K562 (cell line): Measurements from ENCODE around the gene TAAR9. TPM values are rescaled to one million over a fixed set of nuclear protein-coding genes. Genes with fewer than 3 reads are reported as not detected.

Source experiments
- CBX8 ChIP-seq: fragments of 200-600 bp; sonication (generic); IDR thresholded peaks from 2 replicates; pipeline ENCODE4 v1.6.1; 2012; ENCODE audit warnings: borderline replicate concordance, mixed run types, low read depth, mild to moderate bottlenecking, moderate library complexity, mixed read lengths, low read length, control low read depth, inconsistent platforms; ENCODE audit not compliant: poor library complexity, severe bottlenecking; ENCODE audit errors: extremely low read depth
- HSF4 ChIP-seq: fragments of 250-450 bp; sonication (Bioruptor Pico); IDR thresholded peaks from 2 replicates; pipeline ENCODE4 v2.1.2; 2022; ENCODE audit warnings: mild to moderate bottlenecking, moderate library complexity, borderline replicate concordance
- MYC ChIP-seq, 2 experiments: fragments of 250-450 bp in 1 of 2; sonication (Bioruptor Pico) in 1 of 2; IDR thresholded peaks; 2 replicates each; pipeline versions ENCODE4 v1.5.1 to v1.6.1; 2012 to 2021; ENCODE audit warnings: low read depth in 2 of 2, borderline replicate concordance in 1 of 2, improper control_type of control experiment in 1 of 2, low read length in 1 of 2, mild to moderate bottlenecking in 1 of 2, moderate library complexity in 1 of 2
- STAT5B ChIP-seq: fragments of 250-450 bp; sonication (Bioruptor Pico); IDR thresholded peaks from 2 replicates; pipeline ENCODE4 v1.8.0; 2021; ENCODE audit warnings: mild to moderate bottlenecking, inconsistent platforms
- ZNF146 ChIP-seq: IDR thresholded peaks from one replicate; pipeline ENCODE4 v1.6.1; 2018; ENCODE audit warnings: missing compliant biosample characterization; ENCODE audit not compliant: unreplicated experiment
- ZNF592 ChIP-seq: fragments of 450-650 bp; IDR thresholded peaks from 2 replicates; pipeline ENCODE4 v1.6.1; 2017; ENCODE audit warnings: antibody characterized with exemption, mild to moderate bottlenecking
- polyA plus RNA-seq, 8 experiments: library from polyadenylated mRNA; depleted of rRNA in 4 of 8; stranded (reverse) in 5 of 8; unstranded in 3 of 8; fragments of >200 nt; fragmentation: Nextera tagmentation in 2 of 8; fragmentation: Illumina TruSeq in 1 of 8; extraction: Ambion mirVana in 2 of 8; extraction: Trizol in 1 of 8; gene quantifications; 2 replicates each; pipeline versions ENCODE4 v1.2.1 to v1.2.3, GENCODE V29; 2011 to 2014; ENCODE audit warnings: inconsistent platforms in 1 of 8, missing spikeins in 1 of 8
- total RNA-seq, 7 experiments: library from RNA; depleted of rRNA in 6 of 7; stranded (reverse); fragments of >200 nt in 6 of 7; fragmentation: Illumina TruSeq in 2 of 7; extraction: Trizol in 2 of 7; gene quantifications; 2 replicates each; pipeline versions ENCODE4 v1.2.1 to v1.2.3, GENCODE V29; 2011 to 2021; ENCODE audit warnings: low replicate concordance in 1 of 7
- TF ChIP-seq, protein P1 (sequence below), 2 experiments: fragments of 450-650 bp in 1 of 2; sonication (generic) in 1 of 2; formaldehyde crosslinking in 1 of 2; IDR thresholded peaks; 2 replicates each; pipeline versions ENCODE4 v1.7.1 to v1.9.0; 2016 to 2022; ENCODE audit warnings: inconsistent platforms in 1 of 2, mild to moderate bottlenecking in 1 of 2, missing genetic modification reagents in 1 of 2
- TF ChIP-seq, protein P2 (sequence below): fragments of 450-650 bp; IDR thresholded peaks from 2 replicates; pipeline ENCODE4 v1.6.1; 2016; ENCODE audit warnings: missing biosample characterization, missing genetic modification characterization

The TAAR9 gene
- total and polyA plus RNA-seq, 9 of the 15 experiments (the other 6 are each of a cell fraction or from before 2014, with no cell fraction given): not detected

GRCh38 chr6:132512638-132513632, 25.1 kb upstream of the TAAR9 start, which contains the start of gene STX7 (continued):
- no peak for TF ChIP-seq MYC (IDR thresholded peaks at IDR 0.05; ENCODE audit: low read depth, low read length)
- no peak for TF ChIP-seq MYC (CRISPR knock-in tag; IDR thresholded peaks at IDR 0.05; ENCODE audit: borderline replicate concordance, low read depth)
- TF ChIP-seq ZNF592: no peak
- TF ChIP-seq HSF4 (CRISPR knock-in tag): no peak
- TF ChIP-seq STAT5B (CRISPR knock-in tag): no peak
- no peak for TF ChIP-seq CBX8
- TF ChIP-seq, protein P1, sequence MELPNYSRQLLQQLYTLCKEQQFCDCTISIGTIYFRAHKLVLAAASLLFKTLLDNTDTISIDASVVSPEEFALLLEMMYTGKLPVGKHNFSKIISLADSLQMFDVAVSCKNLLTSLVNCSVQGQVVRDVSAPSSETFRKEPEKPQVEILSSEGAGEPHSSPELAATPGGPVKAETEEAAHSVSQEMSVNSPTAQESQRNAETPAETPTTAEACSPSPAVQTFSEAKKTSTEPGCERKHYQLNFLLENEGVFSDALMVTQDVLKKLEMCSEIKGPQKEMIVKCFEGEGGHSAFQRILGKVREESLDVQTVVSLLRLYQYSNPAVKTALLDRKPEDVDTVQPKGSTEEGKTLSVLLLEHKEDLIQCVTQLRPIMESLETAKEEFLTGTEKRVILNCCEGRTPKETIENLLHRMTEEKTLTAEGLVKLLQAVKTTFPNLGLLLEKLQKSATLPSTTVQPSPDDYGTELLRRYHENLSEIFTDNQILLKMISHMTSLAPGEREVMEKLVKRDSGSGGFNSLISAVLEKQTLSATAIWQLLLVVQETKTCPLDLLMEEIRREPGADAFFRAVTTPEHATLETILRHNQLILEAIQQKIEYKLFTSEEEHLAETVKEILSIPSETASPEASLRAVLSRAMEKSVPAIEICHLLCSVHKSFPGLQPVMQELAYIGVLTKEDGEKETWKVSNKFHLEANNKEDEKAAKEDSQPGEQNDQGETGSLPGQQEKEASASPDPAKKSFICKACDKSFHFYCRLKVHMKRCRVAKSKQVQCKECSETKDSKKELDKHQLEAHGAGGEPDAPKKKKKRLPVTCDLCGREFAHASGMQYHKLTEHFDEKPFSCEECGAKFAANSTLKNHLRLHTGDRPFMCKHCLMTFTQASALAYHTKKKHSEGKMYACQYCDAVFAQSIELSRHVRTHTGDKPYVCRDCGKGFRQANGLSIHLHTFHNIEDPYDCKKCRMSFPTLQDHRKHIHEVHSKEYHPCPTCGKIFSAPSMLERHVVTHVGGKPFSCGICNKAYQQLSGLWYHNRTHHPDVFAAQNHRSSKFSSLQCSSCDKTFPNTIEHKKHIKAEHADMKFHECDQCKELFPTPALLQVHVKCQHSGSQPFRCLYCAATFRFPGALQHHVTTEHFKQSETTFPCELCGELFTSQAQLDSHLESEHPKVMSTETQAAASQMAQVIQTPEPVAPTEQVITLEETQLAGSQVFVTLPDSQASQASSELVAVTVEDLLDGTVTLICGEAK (IDR thresholded peaks at IDR 0.05): no peak
- TF ChIP-seq, protein P1 (CRISPR knock-in tag; IDR thresholded peaks at IDR 0.05): no peak
- TF ChIP-seq ZNF146 (CRISPR knock-in tag): no peak
- TF ChIP-seq, protein P2, sequence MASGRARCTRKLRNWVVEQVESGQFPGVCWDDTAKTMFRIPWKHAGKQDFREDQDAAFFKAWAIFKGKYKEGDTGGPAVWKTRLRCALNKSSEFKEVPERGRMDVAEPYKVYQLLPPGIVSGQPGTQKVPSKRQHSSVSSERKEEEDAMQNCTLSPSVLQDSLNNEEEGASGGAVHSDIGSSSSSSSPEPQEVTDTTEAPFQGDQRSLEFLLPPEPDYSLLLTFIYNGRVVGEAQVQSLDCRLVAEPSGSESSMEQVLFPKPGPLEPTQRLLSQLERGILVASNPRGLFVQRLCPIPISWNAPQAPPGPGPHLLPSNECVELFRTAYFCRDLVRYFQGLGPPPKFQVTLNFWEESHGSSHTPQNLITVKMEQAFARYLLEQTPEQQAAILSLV (tag): no peak
